H1 (cell line): ENCODE results near the gene TMEM108. TPM values are rescaled to one million over a fixed set of nuclear protein-coding genes. Genes with fewer than 3 reads are reported as not detected.

Source experiments
- CTCF ChIA-PET: fragments of 300-600 bp; sonication (Branson Sonifier 250); formaldehyde crosslinking; loops from one replicate; lab custom pipeline; 2021; ENCODE audit not compliant: partially characterized antibody; lab: Charles Lee
- POLR2A ChIA-PET: fragments of 300-600 bp; sonication (Branson Sonifier 250); formaldehyde crosslinking; loops from one replicate; lab custom pipeline; 2021; ENCODE audit warnings: inconsistent platforms; ENCODE audit not compliant: partially characterized antibody; lab: Charles Lee
- DNase-seq, 2 experiments: peaks; one replicate each; pipeline versions ENCODE4 v3.0.0 to v3.0.0-alpha.2; 2010 to 2022; ENCODE audit warnings: low spot score in 2 of 2, low read depth in 1 of 2, mixed read lengths in 1 of 2
- FAIRE-seq: peaks from 2 replicates; lab custom pipeline; 2011; peaks lifted over from hg19 to GRCh38; lab: Jason Lieb, UNC
- H2AFZ ChIP-seq: 2 replicates; pipeline ENCODE4 v1.8.1; 2012; ENCODE audit warnings: low read length, inconsistent platforms
- H2AK5ac ChIP-seq: 2 replicates; pipeline ENCODE4 v1.6.1; 2013; ENCODE audit warnings: low read depth, low read length
- H2BK120ac ChIP-seq: replicated peaks from 2 replicates; pipeline ENCODE3; 2013; ENCODE audit warnings: low read depth, low read length, inconsistent platforms
- H2BK12ac ChIP-seq: 2 replicates; pipeline ENCODE4 v1.6.1; 2013; ENCODE audit warnings: low read depth, low read length
- H2BK15ac ChIP-seq: 2 replicates; pipeline ENCODE4 v1.6.1; 2013; ENCODE audit warnings: low read length
- H2BK20ac ChIP-seq: 2 replicates; pipeline ENCODE4 v1.6.1; 2013; ENCODE audit warnings: low read length
- H2BK5ac ChIP-seq: 2 replicates; pipeline ENCODE4 v1.6.1; 2013; ENCODE audit warnings: low read depth, low read length
- H3K14ac ChIP-seq: 2 replicates; pipeline ENCODE4 v1.6.1; 2013; ENCODE audit warnings: inconsistent platforms; ENCODE audit not compliant: insufficient read length
- H3K18ac ChIP-seq: 2 replicates; pipeline ENCODE4 v1.6.1; 2013; ENCODE audit warnings: low read length; ENCODE audit errors: extremely low read depth
- H3K23ac ChIP-seq: 2 replicates; pipeline ENCODE4 v1.6.1; 2013; ENCODE audit warnings: inconsistent platforms; ENCODE audit not compliant: insufficient read length
- H3K23me2 ChIP-seq: 2 replicates; pipeline ENCODE4 v1.6.1; 2013; ENCODE audit warnings: low read depth, low read length
- H3K27ac ChIP-seq: 2 replicates; pipeline ENCODE4 v1.6.1; 2011; ENCODE audit warnings: low read depth, low read length, inconsistent platforms
- H3K27me3 ChIP-seq, 4 experiments: replicated peaks in 1 of 4; 1 replicate in 1 of 4; 2 replicates in 3 of 4; pipeline versions ENCODE4 v1.6.1 to v1.8.1; 2011 to 2013; ENCODE audit warnings: low read length in 3 of 4, mild to moderate bottlenecking in 3 of 4, inconsistent platforms in 2 of 4, mixed read lengths in 2 of 4, moderate library complexity in 1 of 4; ENCODE audit not compliant: control insufficient read depth in 3 of 4, insufficient read depth in 3 of 4; ENCODE audit errors: extremely low read depth in 1 of 4
- H3K36me3 ChIP-seq, 4 experiments: 2 replicates each; pipeline versions ENCODE4 v1.6.1 to v1.8.1; 2011 to 2013; ENCODE audit warnings: mild to moderate bottlenecking in 4 of 4, low read length in 3 of 4, moderate library complexity in 2 of 4, control low read depth in 1 of 4, inconsistent platforms in 1 of 4; ENCODE audit not compliant: insufficient read depth in 4 of 4, control insufficient read depth in 2 of 4
- H3K4ac ChIP-seq: replicated peaks from 2 replicates; pipeline ENCODE3; 2013; ENCODE audit warnings: low read length, low read depth, mixed read lengths, inconsistent platforms; ENCODE audit not compliant: insufficient read length
- H3K4me1 ChIP-seq, 4 experiments: replicated peaks in 1 of 4; 1 replicate in 1 of 4; 2 replicates in 3 of 4; pipeline versions ENCODE4 v1.6.1 to v1.8.1; 2011 to 2013; ENCODE audit warnings: low read length in 3 of 4, inconsistent platforms in 2 of 4, mixed read lengths in 1 of 4; ENCODE audit not compliant: insufficient read depth in 4 of 4, control insufficient read depth in 3 of 4
- H3K4me2 ChIP-seq, 2 experiments: 2 replicates each; pipeline versions ENCODE4 v1.6.1 to v1.8.1; 2011 to 2013; ENCODE audit warnings: low read depth in 2 of 2, low read length in 2 of 2, control low read depth in 1 of 2, inconsistent platforms in 1 of 2, mild to moderate bottlenecking in 1 of 2; ENCODE audit not compliant: insufficient read depth in 1 of 2
- H3K4me3 ChIP-seq, 4 experiments: fragments of 200-600, 300-600 bp in 1 of 4; sonication (generic), shearing (Covaris generic), sonication (Bioruptor Twin) in 1 of 4; 2 replicates each; pipeline versions ENCODE4 v1.5.1 to v1.8.1; 2011 to 2016; ENCODE audit warnings: low read length in 4 of 4, low read depth in 3 of 4, control low read depth in 2 of 4, inconsistent platforms in 2 of 4, mild to moderate bottlenecking in 2 of 4, mixed read lengths in 1 of 4, moderate library complexity in 1 of 4; ENCODE audit not compliant: insufficient read depth in 2 of 4; ENCODE audit errors: extremely low read depth in 1 of 4
- H3K56ac ChIP-seq: replicated peaks from 2 replicates; pipeline ENCODE3; 2013; ENCODE audit warnings: low read depth, mild to moderate bottlenecking, mixed read lengths, low read length, inconsistent platforms; ENCODE audit not compliant: insufficient read length
- H3K79me1 ChIP-seq: 2 replicates; pipeline ENCODE4 v1.6.1; 2013; ENCODE audit warnings: low read depth, low read length, control low read depth
- H3K79me2 ChIP-seq, 2 experiments: 2 replicates each; pipeline versions ENCODE4 v1.6.1 to v1.8.1; 2012 to 2013; ENCODE audit warnings: low read length in 2 of 2, mild to moderate bottlenecking in 2 of 2, inconsistent platforms in 1 of 2; ENCODE audit not compliant: insufficient read depth in 2 of 2, control insufficient read depth in 1 of 2
- H3K9ac ChIP-seq, 4 experiments: replicated peaks in 1 of 4; 1 replicate in 1 of 4; 2 replicates in 3 of 4; pipeline versions ENCODE4 v1.6.1 to v1.8.1; 2011 to 2013; ENCODE audit warnings: low read depth in 3 of 4, low read length in 3 of 4, control low read depth in 2 of 4, mild to moderate bottlenecking in 2 of 4, moderate library complexity in 2 of 4, inconsistent platforms in 1 of 4; ENCODE audit errors: extremely low read depth in 1 of 4
- H3K9me3 ChIP-seq, 2 experiments: 2 replicates each; pipeline versions ENCODE4 v1.6.1 to v1.8.1; 2012 to 2013; ENCODE audit warnings: mild to moderate bottlenecking in 2 of 2, moderate library complexity in 2 of 2, control low read depth in 1 of 2, inconsistent platforms in 1 of 2, low read depth in 1 of 2, low read length in 1 of 2, mixed read lengths in 1 of 2; ENCODE audit not compliant: insufficient read depth in 2 of 2
- H4K20me1 ChIP-seq, 2 experiments: replicated peaks in 1 of 2; 2 replicates each; pipeline versions ENCODE3 to v1.8.1; 2011 to 2013; ENCODE audit warnings: inconsistent platforms in 2 of 2, low read length in 2 of 2, mild to moderate bottlenecking in 1 of 2; ENCODE audit not compliant: insufficient read depth in 2 of 2, control insufficient read depth in 1 of 2
- H4K5ac ChIP-seq: 2 replicates; pipeline ENCODE4 v1.6.1; 2013; ENCODE audit warnings: low read length, low read depth, mixed read lengths, inconsistent platforms; ENCODE audit not compliant: insufficient read length
- H4K8ac ChIP-seq: 2 replicates; pipeline ENCODE4 v1.8.0; 2013; ENCODE audit warnings: mild to moderate bottlenecking, moderate library complexity, low read length, inconsistent platforms; ENCODE audit not compliant: insufficient read depth; ENCODE audit errors: extremely low read depth
- H4K91ac ChIP-seq: replicated peaks from 2 replicates; pipeline ENCODE3; 2013; ENCODE audit warnings: low read length, mixed read lengths, inconsistent platforms; ENCODE audit not compliant: insufficient read length
- ATF3 ChIP-seq: IDR thresholded peaks from 2 replicates; pipeline ENCODE4 v1.6.1; 2011; ENCODE audit warnings: low read depth, mild to moderate bottlenecking, low read length; ENCODE audit not compliant: insufficient read depth
- EGR1 ChIP-seq: IDR thresholded peaks from 2 replicates; pipeline ENCODE4 v1.6.1; 2011; ENCODE audit warnings: low read depth, low read length, borderline replicate concordance
- GTF2F1 ChIP-seq: IDR thresholded peaks from 2 replicates; pipeline ENCODE4 v1.6.1; 2012; ENCODE audit warnings: low read depth, low read length, improper control_type of control experiment, borderline replicate concordance
- NANOG ChIP-seq: IDR thresholded peaks from 2 replicates; pipeline ENCODE4 v1.6.1; 2011; ENCODE audit warnings: low read length, low read depth, mild to moderate bottlenecking, inconsistent platforms; ENCODE audit not compliant: insufficient read depth, poor library complexity, severe bottlenecking
- POU5F1 ChIP-seq: IDR thresholded peaks from 2 replicates; pipeline ENCODE4 v1.6.1; 2011; ENCODE audit warnings: low read depth, mild to moderate bottlenecking, low read length, moderate library complexity
- SP4 ChIP-seq: IDR thresholded peaks from 2 replicates; pipeline ENCODE4 v1.6.1; 2012; ENCODE audit warnings: low read length, inconsistent platforms
- TCF12 ChIP-seq: IDR thresholded peaks from 2 replicates; pipeline ENCODE4 v1.6.1; 2011; ENCODE audit warnings: low read depth, mild to moderate bottlenecking, low read length
- WGBS, 2 experiments: shearing (Covaris generic) in 1 of 2; methylation state at CpG; one replicate each; pipeline versions ENCODE4 v1.1.6 to v1.1.7; 2013 to 2015; ENCODE audit warnings: low lambda C conversion rate in 2 of 2, mixed read lengths in 2 of 2, inconsistent platforms in 1 of 2, low coverage in 1 of 2, missing lambda C conversion rate in 1 of 2; ENCODE audit not compliant: insufficient replicate concordance in 2 of 2, insufficient coverage in 1 of 2, insufficient read length in 1 of 2; ENCODE audit errors: extremely low coverage in 1 of 2, missing lambda C conversion rate in 1 of 2; 5-methylcytosine and 5-hydroxymethylcytosine counted together
- polyA plus RNA-seq, 7 experiments: library from polyadenylated mRNA; depleted of rRNA in 3 of 7; stranded (reverse) in 5 of 7; unstranded in 2 of 7; fragments of >200 nt in 5 of 7; fragments of 200-250 nt in 2 of 7; gene quantifications; 1 replicate in 5 of 7; 2 replicates in 1 of 7; 4 replicates in 1 of 7; pipeline versions ENCODE4 v1.2.1 to v1.2.3, GENCODE V29; 2011 to 2013; ENCODE audit warnings: missing spikeins in 2 of 7, mixed read lengths in 2 of 7
- total RNA-seq: library from RNA; stranded (reverse); fragmentation: NEBNext Ultra II Directional; extraction: Animal tissue kit (Norgen Biotek cat#: 25700); gene quantifications from 2 replicates; pipeline ENCODE4 v1.2.1, GENCODE V29; 2021

The TMEM108 gene
- total and polyA plus RNA-seq, 2 of the 8 experiments (the other 6 are each of a cell fraction or from before 2014, with no cell fraction given): 14.3 to 16.2 TPM

GRCh38 chr3:133041524-133041829, 3.3 kb downstream of the TMEM108 start:
- Histone ChIP-seq H2BK5ac (no peak overlapping the region), H3K4me1 (peaks cover 0 to 8% (median 7%) of the 10 kb centered on the region in 4 experiments; a peak in 4 of 7 replicates), H4K20me1 (no peaks in the 10 kb centered on the region), H3K56ac (no peak overlapping the region), H2BK15ac (no peak overlapping the region), H4K91ac (no peak overlapping the region), H2BK120ac (no peak overlapping the region), H2BK20ac (no peak overlapping the region), H3K9ac (no peak overlapping the region), H3K27me3 (peaks cover 0 to 18% (median 9%) of the 10 kb centered on the region in 4 experiments; a peak in 5 of 7 replicates), H4K5ac (no peak overlapping the region), H3K4ac (no peak overlapping the region), H3K27ac (no peak overlapping the region), H2AK5ac (no peak overlapping the region), H2AFZ (no peak overlapping the region), H3K18ac (no peak overlapping the region), H3K79me1 (no peaks in the 10 kb centered on the region), H3K23ac (no peak overlapping the region), H3K9me3 (no peaks in the 10 kb centered on the region), H3K4me2 (no peak overlapping the region), H3K14ac (no peak overlapping the region), H4K8ac (no peak overlapping the region), H3K23me2 (peaks cover 4% of the 10 kb centered on the region; the same call in 1 of the 2 replicates), H2BK12ac (no peak overlapping the region), H3K79me2 (no peaks in the 10 kb centered on the region; a peak in 1 of 4 replicates), H3K4me3 (no peak overlapping the region), H3K36me3 (peaks cover 0 to 5% (median 1%) of the 10 kb centered on the region in 4 experiments; a peak in 3 of 8 replicates)
- WGBS, 2 experiments: 60% methylated on average over 6 of the region's 6 CpGs; no CpG with 5 or more reads in 1 of the 2 experiments
- DNase-seq (no peak), FAIRE-seq (no peak)
- POLR2A ChIA-PET: interaction anchor here (1.7 kb wide), 1 partner anchor 341 kb away, joined by 5 read pairs; no protein-coding TSS in a partner anchor
- TF ChIP-seq ATF3: no peak
- TF ChIP-seq EGR1: no peak
- no peak for TF ChIP-seq SP4
- TF ChIP-seq POU5F1: no peak
- no peak for TF ChIP-seq TCF12
- TF ChIP-seq NANOG: no peak
- no peak for TF ChIP-seq GTF2F1
- CTCF ChIA-PET: interaction anchor here (0.5 to 10.0 kb wide), 52 partner anchors 9 to 542 kb away, joined by 3 to 173 read pairs (median 5); no protein-coding TSS in a partner anchor
